ENCODE results near the gene PTCH2. TPM values are rescaled to one million over a fixed set of nuclear protein-coding genes. Genes with fewer than 3 reads are reported as not detected.
A peak's percentile ranks its signal among the peaks of the same experiment; 100 is the strongest.

The PTCH2 gene
- total and polyA plus RNA-seq, 2 of the 13 experiments (the other 11 are each of a cell fraction or from before 2014, with no cell fraction given): 0.60 to 1.5 TPM

DNA sequence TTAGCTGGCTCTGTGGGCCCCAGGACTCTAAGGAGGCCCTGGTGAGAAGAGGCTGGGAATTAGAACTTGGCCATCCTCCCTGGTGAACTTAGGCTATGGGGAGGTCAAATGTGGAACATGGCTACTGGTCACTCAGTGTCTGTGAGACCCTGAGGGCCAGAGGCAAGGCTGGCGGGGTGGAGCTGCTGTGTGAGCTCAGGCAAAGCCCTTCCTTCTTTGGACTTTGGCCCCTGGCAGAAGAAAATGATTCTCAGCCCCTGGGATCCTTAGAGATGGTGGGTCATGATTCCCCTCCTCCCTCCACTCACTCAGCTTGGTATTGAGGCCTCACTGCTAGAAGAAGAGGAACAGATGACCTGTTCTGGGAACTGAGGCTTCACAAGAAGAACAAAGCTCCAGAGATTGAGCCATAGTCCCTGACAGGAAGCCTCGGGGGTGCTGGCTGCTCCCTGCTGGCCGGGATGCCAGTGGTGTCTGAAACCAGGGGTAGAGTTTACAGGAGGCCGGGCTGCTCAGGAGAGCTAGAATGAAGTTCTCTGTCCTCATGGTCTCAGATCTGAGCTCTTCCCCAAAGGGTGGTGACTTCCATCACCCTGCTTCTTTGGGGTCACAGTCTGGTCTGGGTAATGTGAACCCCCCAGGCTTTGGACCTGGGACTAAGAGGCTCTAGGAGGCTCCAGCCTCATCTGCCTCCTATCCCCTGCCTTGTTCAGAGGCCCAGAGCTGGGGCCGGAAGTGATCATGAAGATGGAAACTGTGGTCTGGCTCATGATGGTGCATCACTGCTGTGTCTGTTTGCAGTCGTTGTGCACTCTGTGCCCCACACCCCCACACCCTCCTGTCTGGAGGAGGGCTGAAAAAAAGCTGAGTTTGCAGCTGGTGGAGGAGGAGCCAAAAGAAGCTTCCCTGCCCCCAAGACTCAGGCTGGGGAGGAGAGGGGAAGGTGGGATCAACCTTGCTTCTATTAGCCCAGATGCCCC lies 33.8 kb downstream of the PTCH2 start (continued):
- TF ChIP-seq, protein P1, sequence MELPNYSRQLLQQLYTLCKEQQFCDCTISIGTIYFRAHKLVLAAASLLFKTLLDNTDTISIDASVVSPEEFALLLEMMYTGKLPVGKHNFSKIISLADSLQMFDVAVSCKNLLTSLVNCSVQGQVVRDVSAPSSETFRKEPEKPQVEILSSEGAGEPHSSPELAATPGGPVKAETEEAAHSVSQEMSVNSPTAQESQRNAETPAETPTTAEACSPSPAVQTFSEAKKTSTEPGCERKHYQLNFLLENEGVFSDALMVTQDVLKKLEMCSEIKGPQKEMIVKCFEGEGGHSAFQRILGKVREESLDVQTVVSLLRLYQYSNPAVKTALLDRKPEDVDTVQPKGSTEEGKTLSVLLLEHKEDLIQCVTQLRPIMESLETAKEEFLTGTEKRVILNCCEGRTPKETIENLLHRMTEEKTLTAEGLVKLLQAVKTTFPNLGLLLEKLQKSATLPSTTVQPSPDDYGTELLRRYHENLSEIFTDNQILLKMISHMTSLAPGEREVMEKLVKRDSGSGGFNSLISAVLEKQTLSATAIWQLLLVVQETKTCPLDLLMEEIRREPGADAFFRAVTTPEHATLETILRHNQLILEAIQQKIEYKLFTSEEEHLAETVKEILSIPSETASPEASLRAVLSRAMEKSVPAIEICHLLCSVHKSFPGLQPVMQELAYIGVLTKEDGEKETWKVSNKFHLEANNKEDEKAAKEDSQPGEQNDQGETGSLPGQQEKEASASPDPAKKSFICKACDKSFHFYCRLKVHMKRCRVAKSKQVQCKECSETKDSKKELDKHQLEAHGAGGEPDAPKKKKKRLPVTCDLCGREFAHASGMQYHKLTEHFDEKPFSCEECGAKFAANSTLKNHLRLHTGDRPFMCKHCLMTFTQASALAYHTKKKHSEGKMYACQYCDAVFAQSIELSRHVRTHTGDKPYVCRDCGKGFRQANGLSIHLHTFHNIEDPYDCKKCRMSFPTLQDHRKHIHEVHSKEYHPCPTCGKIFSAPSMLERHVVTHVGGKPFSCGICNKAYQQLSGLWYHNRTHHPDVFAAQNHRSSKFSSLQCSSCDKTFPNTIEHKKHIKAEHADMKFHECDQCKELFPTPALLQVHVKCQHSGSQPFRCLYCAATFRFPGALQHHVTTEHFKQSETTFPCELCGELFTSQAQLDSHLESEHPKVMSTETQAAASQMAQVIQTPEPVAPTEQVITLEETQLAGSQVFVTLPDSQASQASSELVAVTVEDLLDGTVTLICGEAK (IDR thresholded peaks at IDR 0.05): no peak
- TF ChIP-seq, protein P1 (CRISPR knock-in tag; IDR thresholded peaks at IDR 0.05): 0 out of 2 replicates have a peak, but pooled peaks have one; percentile 40
- TF ChIP-seq RXRB (CRISPR knock-in tag; IDR thresholded peaks at IDR 0.05; ENCODE audit: borderline replicate concordance): no peak; the same call in 1 of the 2 replicates
- TF ChIP-seq, protein P2, sequence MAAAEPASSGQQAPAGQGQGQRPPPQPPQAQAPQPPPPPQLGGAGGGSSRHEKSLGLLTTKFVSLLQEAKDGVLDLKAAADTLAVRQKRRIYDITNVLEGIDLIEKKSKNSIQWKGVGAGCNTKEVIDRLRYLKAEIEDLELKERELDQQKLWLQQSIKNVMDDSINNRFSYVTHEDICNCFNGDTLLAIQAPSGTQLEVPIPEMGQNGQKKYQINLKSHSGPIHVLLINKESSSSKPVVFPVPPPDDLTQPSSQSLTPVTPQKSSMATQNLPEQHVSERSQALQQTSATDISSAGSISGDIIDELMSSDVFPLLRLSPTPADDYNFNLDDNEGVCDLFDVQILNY (CRISPR knock-in tag; conservative IDR thresholded peaks at IDR 0.05): no peak
- no peak for TF ChIP-seq MED13 (CRISPR knock-in tag; IDR thresholded peaks at IDR 0.05)
- no peak for TF ChIP-seq ZNF225 (CRISPR knock-in tag; IDR thresholded peaks at IDR 0.05)
- TF ChIP-seq SP5 (CRISPR knock-in tag; IDR thresholded peaks at IDR 0.05; ENCODE audit: borderline replicate concordance, low read depth): no peak; the same call in 1 of the 2 replicates
- TF ChIP-seq NBN (conservative IDR thresholded peaks at IDR 0.05): no peak
- TF ChIP-seq, protein P3, sequence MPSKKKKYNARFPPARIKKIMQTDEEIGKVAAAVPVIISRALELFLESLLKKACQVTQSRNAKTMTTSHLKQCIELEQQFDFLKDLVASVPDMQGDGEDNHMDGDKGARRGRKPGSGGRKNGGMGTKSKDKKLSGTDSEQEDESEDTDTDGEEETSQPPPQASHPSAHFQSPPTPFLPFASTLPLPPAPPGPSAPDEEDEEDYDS (CRISPR knock-in tag; IDR thresholded peaks at IDR 0.05): no peak
- TF ChIP-seq, protein P4, sequence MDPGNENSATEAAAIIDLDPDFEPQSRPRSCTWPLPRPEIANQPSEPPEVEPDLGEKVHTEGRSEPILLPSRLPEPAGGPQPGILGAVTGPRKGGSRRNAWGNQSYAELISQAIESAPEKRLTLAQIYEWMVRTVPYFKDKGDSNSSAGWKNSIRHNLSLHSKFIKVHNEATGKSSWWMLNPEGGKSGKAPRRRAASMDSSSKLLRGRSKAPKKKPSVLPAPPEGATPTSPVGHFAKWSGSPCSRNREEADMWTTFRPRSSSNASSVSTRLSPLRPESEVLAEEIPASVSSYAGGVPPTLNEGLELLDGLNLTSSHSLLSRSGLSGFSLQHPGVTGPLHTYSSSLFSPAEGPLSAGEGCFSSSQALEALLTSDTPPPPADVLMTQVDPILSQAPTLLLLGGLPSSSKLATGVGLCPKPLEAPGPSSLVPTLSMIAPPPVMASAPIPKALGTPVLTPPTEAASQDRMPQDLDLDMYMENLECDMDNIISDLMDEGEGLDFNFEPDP (CRISPR knock-in tag; conservative IDR thresholded peaks at IDR 0.05): 0 out of 2 replicates have a peak, but pooled peaks have one; percentile 90
- TF ChIP-seq, protein P5, sequence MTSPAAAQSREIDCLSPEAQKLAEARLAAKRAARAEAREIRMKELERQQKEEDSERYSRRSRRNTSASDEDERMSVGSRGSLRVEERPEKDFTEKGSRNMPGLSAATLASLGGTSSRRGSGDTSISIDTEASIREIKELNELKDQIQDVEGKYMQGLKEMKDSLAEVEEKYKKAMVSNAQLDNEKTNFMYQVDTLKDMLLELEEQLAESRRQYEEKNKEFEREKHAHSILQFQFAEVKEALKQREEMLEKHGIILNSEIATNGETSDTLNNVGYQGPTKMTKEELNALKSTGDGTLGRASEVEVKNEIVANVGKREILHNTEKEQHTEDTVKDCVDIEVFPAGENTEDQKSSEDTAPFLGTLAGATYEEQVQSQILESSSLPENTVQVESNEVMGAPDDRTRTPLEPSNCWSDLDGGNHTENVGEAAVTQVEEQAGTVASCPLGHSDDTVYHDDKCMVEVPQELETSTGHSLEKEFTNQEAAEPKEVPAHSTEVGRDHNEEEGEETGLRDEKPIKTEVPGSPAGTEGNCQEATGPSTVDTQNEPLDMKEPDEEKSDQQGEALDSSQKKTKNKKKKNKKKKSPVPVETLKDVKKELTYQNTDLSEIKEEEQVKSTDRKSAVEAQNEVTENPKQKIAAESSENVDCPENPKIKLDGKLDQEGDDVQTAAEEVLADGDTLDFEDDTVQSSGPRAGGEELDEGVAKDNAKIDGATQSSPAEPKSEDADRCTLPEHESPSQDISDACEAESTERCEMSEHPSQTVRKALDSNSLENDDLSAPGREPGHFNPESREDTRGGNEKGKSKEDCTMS (CRISPR knock-in tag; conservative IDR thresholded peaks at IDR 0.05): no peak
- no peak for TF ChIP-seq EED (CRISPR knock-in tag; IDR thresholded peaks at IDR 0.05)
- TF ChIP-seq ZNF12 (CRISPR knock-in tag; IDR thresholded peaks at IDR 0.05): no peak
- no peak for TF ChIP-seq HMG20A (CRISPR knock-in tag; IDR thresholded peaks at IDR 0.05; ENCODE audit: borderline replicate concordance)
- TF ChIP-seq SMYD3 (CRISPR knock-in tag; IDR thresholded peaks at IDR 0.05): no peak

Measured in HepG2 (cell line).